Measurements from ENCODE around the gene KLF13. TPM values are rescaled to one million over a fixed set of nuclear protein-coding genes. Genes with fewer than 3 reads are reported as not detected.

KLF13 gene
- total and polyA plus RNA-seq, 10 of the 15 experiments (the other 5 are each of a cell fraction or from before 2014, with no cell fraction given), result 20.3 to 109 (median 51.4) TPM

DNA sequence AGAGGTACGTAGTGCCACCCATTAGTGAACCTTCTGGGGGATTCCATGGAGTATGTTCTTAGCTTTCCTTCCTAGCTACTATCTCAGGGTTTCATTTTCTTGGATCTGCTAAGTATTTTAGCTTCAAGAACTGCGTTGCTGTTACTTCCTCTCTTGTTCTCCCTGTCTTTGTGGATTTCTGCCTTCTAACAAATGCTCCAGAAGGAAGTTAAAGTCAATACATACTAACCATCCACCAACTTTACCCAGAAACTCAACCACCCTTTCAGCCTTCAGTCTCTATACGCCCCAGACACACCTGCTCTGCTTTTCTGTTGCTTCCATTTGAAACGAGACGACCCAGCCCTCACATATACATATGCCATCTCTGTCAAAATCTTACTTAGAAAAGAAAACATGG lies 2.4 kb upstream of the KLF13 start:
- peak overlapping the region; percentile 79 for H3K4me3 ChIP-seq
- H3K27ac ChIP-seq (ENCODE audit: control insufficient read depth, insufficient read depth), result peak overlapping the region; percentile 97
- TF ChIP-seq IRF4 (IDR thresholded peaks at IDR 0.05; ENCODE audit: low read depth, low read length) (no peak), RB1 (IDR thresholded peaks at IDR 0.05; ENCODE audit: borderline replicate concordance) (no peak), NFXL1 (IDR thresholded peaks at IDR 0.05; ENCODE audit: borderline replicate concordance) (no peak), IKZF1 (conservative IDR thresholded peaks at IDR 0.05) (0 out of 2 replicates have a peak, but pooled peaks have one; percentile 9), RUNX3 (IDR thresholded peaks at IDR 0.05; ENCODE audit: low read length) (0 out of 2 replicates have a peak, but pooled peaks have one; percentile 4), ETV6 (conservative IDR thresholded peaks at IDR 0.05 in 1 of 2, IDR thresholded peaks at IDR 0.05 in 1 of 2; ENCODE audit: borderline replicate concordance in 1 of 2, low read depth in 1 of 2) (no peak), SPI1 (IDR thresholded peaks at IDR 0.05; ENCODE audit: borderline replicate concordance, insufficient read depth, low read depth, low read length) (peak; percentile 6; the same call in 1 of the 2 replicates), HCFC1 (IDR thresholded peaks at IDR 0.05; ENCODE audit: low read length) (no peak)
- H3K4me2 ChIP-seq (ENCODE audit: control insufficient read depth, insufficient read depth), result peak overlapping the region; percentile 99
- H3K36me3 ChIP-seq (ENCODE audit: control insufficient read depth in 2 of 2, insufficient read depth in 2 of 2, low read length in 1 of 2), result no peaks in the 10 kb centered on the region
- H3K79me2 ChIP-seq (ENCODE audit: control insufficient read depth, insufficient read depth, low read length), result peaks cover 50% of the 10 kb centered on the region
- DNase-seq (ENCODE audit: low read depth, low spot score) (no peak), FAIRE-seq (no peak), ATAC-seq (no peak)
- H4K20me1 ChIP-seq (ENCODE audit: control insufficient read depth, insufficient read depth), result no peaks in the 10 kb centered on the region
- in situ Hi-C loops (cut with MboI), result loop anchor here (10.0 kb wide), 1 partner anchor 59 kb away; no protein-coding TSS in a partner anchor
- WGBS (ENCODE audit: insufficient coverage, insufficient replicate concordance, low lambda C conversion rate, missing lambda C conversion rate), result 34% methylated on average over 5 of the region's 5 CpGs
- peak overlapping the region; percentile 96 for H3K9ac ChIP-seq (ENCODE audit: control insufficient read depth, insufficient read depth, low read length)
- peaks cover 16% of the 10 kb centered on the region for H3K4me1 ChIP-seq (ENCODE audit: control insufficient read depth, insufficient read depth, low read length)
- no peaks in the 10 kb centered on the region; the same call in 2 of the 3 replicates for H3K9me3 ChIP-seq (replicated peaks; ENCODE audit: control insufficient read depth, insufficient read depth, low read length)
- intact Hi-C loops (cut with micrococcal nuclease; ENCODE audit: unreplicated experiment), result loop anchor here (10.0 kb wide), 2 partner anchors 319 to 419 kb away; partner anchors contain the start of gene FAN1
- BruUV-seq (replicated peaks), result no TSS peak
- no peaks in the 10 kb centered on the region for H3K27me3 ChIP-seq (replicated peaks in 1 of 2; ENCODE audit: control insufficient read depth in 2 of 2, insufficient read depth in 2 of 2, low read length in 1 of 2)
- ChIA-PET CTCF (interaction anchor here (0.6 to 4.6 kb wide), 19 partner anchors 8 to 164 kb away, joined by 3 to 35 read pairs (median 3); no protein-coding TSS in a partner anchor), SMC1A (ENCODE audit: uncharacterized antibody, unreplicated experiment) (interaction anchor here (0.7 to 5.0 kb wide), 33 partner anchors 8 to 311 kb away, joined by 3 to 83 read pairs (median 5); no protein-coding TSS in a partner anchor), RAD21 (ENCODE audit: unreplicated experiment) (interaction anchor here (1.2 to 5.3 kb wide), 21 partner anchors 8 to 164 kb away, joined by 4 to 109 read pairs (median 10); no protein-coding TSS in a partner anchor), POLR2A (interaction anchor here (0.6 to 7.3 kb wide), 19 partner anchors 9 to 111 kb away, joined by 3 to 112 read pairs (median 7); no protein-coding TSS in a partner anchor)
- peak overlapping the region; percentile 38 for H2AFZ ChIP-seq (ENCODE audit: control insufficient read depth, low read depth, low read length)
